22Rv1 (cell line): Measurements from ENCODE around the gene TMPRSS4.

ENCODE experiments used
- ZFX ChIP-seq: fragments of 450-650 bp; IDR thresholded peaks from 2 replicates; pipeline ENCODE4 v1.6.1; 2017; ENCODE audit warnings: antibody characterized with exemption, borderline replicate concordance
- TF ChIP-seq, protein P1 (sequence below): fragments of 450-650 bp; IDR thresholded peaks from 2 replicates; pipeline ENCODE4 v1.5.1; 2017; ENCODE audit warnings: mild to moderate bottlenecking

DNA sequence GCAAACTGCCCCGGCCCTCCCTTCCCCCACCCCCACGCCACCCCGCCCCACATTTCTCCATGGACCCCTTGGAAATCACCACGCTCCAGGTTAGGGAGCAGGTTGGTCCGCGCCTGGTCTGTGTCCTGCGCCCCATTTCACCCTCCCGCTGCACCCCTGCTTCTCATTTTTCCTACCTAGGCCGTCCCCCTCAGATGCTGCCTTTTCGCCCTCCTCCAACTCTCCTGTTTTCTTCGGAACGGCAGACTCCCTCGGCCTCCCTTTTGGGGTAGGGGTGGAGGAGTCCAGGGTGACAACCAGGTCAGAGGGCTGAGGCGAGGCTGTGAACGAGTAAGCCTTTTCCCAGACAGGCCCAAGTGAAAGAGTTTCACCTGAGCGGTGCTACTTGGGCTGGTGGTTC lies 76.6 kb downstream of the TMPRSS4 start:
- TF ChIP-seq, protein P1, sequence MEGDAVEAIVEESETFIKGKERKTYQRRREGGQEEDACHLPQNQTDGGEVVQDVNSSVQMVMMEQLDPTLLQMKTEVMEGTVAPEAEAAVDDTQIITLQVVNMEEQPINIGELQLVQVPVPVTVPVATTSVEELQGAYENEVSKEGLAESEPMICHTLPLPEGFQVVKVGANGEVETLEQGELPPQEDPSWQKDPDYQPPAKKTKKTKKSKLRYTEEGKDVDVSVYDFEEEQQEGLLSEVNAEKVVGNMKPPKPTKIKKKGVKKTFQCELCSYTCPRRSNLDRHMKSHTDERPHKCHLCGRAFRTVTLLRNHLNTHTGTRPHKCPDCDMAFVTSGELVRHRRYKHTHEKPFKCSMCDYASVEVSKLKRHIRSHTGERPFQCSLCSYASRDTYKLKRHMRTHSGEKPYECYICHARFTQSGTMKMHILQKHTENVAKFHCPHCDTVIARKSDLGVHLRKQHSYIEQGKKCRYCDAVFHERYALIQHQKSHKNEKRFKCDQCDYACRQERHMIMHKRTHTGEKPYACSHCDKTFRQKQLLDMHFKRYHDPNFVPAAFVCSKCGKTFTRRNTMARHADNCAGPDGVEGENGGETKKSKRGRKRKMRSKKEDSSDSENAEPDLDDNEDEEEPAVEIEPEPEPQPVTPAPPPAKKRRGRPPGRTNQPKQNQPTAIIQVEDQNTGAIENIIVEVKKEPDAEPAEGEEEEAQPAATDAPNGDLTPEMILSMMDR, result no peak
- TF ChIP-seq ZFX, result no peak
